Sigmoid colon (tissue), 7 donors: ENCODE data around the gene TDRD3. TPM values are rescaled to one million over a fixed set of nuclear protein-coding genes. Genes with fewer than 3 reads are reported as not detected.

Source experiments
- DNase-seq: peaks from one replicate; pipeline ENCODE4 v3.0.0-alpha.2; 2019
- H3K27ac ChIP-seq, 4 donors: fragments of 200-600 bp; sonication (generic); one replicate each; pipeline ENCODE4 v1.5.1; 2016 to 2019; ENCODE audit warnings: mild to moderate bottlenecking in 1 of 4
- H3K27me3 ChIP-seq, 3 donors: fragments of 200-600 bp; sonication (generic); one replicate each; pipeline ENCODE4 v1.5.1; 2019; ENCODE audit warnings: mild to moderate bottlenecking in 1 of 3
- H3K36me3 ChIP-seq, 4 donors: fragments of 200-600 bp; sonication (generic); one replicate each; pipeline ENCODE4 v1.5.1; 2016 to 2019
- H3K4me1 ChIP-seq, 4 donors: fragments of 200-600 bp; sonication (generic); one replicate each; pipeline ENCODE4 v1.5.1; 2017 to 2019
- H3K4me3 ChIP-seq, 4 donors: fragments of 200-600 bp; sonication (generic); one replicate each; pipeline ENCODE4 v1.5.1; 2017 to 2019; ENCODE audit warnings: mild to moderate bottlenecking in 2 of 4, moderate library complexity in 1 of 4
- H3K9me3 ChIP-seq, 4 donors: fragments of 200-600 bp in 3 of 4; sonication (generic) in 3 of 4; one replicate each; pipeline versions ENCODE4 v1.5.1 to v1.6.1; 2013 to 2019
- CTCF ChIP-seq, 4 experiments: fragments of 450-650 bp in 3 of 4; fragments of 200-600 bp in 1 of 4; IDR thresholded peaks; one replicate each; pipeline ENCODE4 v1.5.1; 2016 to 2019; ENCODE audit warnings: antibody characterized with exemption in 4 of 4, mild to moderate bottlenecking in 3 of 4, moderate library complexity in 2 of 4
- EP300 ChIP-seq, 4 donors: sonication (generic); formaldehyde crosslinking; IDR thresholded peaks; one replicate each; pipeline ENCODE4 v1.6.1; 2017; ENCODE audit warnings: antibody characterized with exemption in 4 of 4
- POLR2A ChIP-seq, 2 donors: fragments of 450-650 bp; IDR thresholded peaks; one replicate each; pipeline ENCODE4 v1.6.1; 2016; ENCODE audit warnings: antibody characterized with exemption in 2 of 2, mild to moderate bottlenecking in 2 of 2, moderate library complexity in 2 of 2
- POLR2AphosphoS5 ChIP-seq, 4 donors: sonication (generic); formaldehyde crosslinking; IDR thresholded peaks; one replicate each; pipeline ENCODE4 v1.6.1; 2017; ENCODE audit warnings: antibody characterized with exemption in 4 of 4
- WGBS, 2 donors: extraction: QIAGEN DNeasy Blood & Tissue Kit; methylation state at CpG; one replicate each; pipeline ENCODE4 v1.1.7; 2013; 5-methylcytosine and 5-hydroxymethylcytosine counted together
- intact Hi-C: fragments of 100-400 bp; cut with DNase I; formaldehyde crosslinking; loops from one replicate; pipeline ENCODE4 v1.15.1; 2023
- polyA plus RNA-seq, 3 donors: library from polyadenylated mRNA; stranded (reverse); fragments of 200-250 nt; gene quantifications; one replicate each; pipeline ENCODE4 v1.2.3, GENCODE V29; 2013
- total RNA-seq, 4 donors: library from RNA; depleted of rRNA; stranded (reverse); fragments of >200 nt; gene quantifications; one replicate each; pipeline ENCODE4 v1.1.0, GENCODE V29; 2016
- donor health status: healthy with polysubstance abuse.
- donor health status: Bipolar disorder and iron deficiency.
- donor health status: healthy.

TDRD3 gene
- total and polyA plus RNA-seq, 7 donors = 9.3 to 43.5 (median 27.4) TPM

GRCh38 chr13:60574735-60575134 is 177.7 kb downstream of the TDRD3 start:
- no peaks in the 10 kb centered on the region for H3K27me3 ChIP-seq
- H3K27ac ChIP-seq = no peak overlapping the region
- H3K36me3 ChIP-seq = peaks cover 0 to 16% (median 0%) of the 10 kb centered on the region in 4 donors
- H3K4me3 ChIP-seq = no peak overlapping the region
- WGBS, 2 donors = 94 to 96% methylated on average over 5 of the region's 5 CpGs
- TF ChIP-seq CTCF (IDR thresholded peaks at IDR 0.05) (no peak), POLR2AphosphoS5 (IDR thresholded peaks at IDR 0.05) (no peak), EP300 (IDR thresholded peaks at IDR 0.05) (no peak), POLR2A (IDR thresholded peaks at IDR 0.05) (no peak)
- DNase-seq = no peak
- intact Hi-C loops = no loop called here
- no peaks in the 10 kb centered on the region for H3K4me1 ChIP-seq
- no peaks in the 10 kb centered on the region for H3K9me3 ChIP-seq

- intact Hi-C loops = no loop called here
- 96 to 99% methylated on average over 1 of the region's 1 CpG for WGBS, 2 donors
- TF ChIP-seq POLR2A (IDR thresholded peaks at IDR 0.05) (no peak), CTCF (IDR thresholded peaks at IDR 0.05) (no peak), EP300 (IDR thresholded peaks at IDR 0.05) (no peak), POLR2AphosphoS5 (IDR thresholded peaks at IDR 0.05) (no peak)
- no peak for DNase-seq
- Histone ChIP-seq H3K4me3 (no peak overlapping the region), H3K27me3 (no peaks in the 10 kb centered on the region), H3K9me3 (no peaks in the 10 kb centered on the region), H3K27ac (no peak overlapping the region), H3K4me1 (no peaks in the 10 kb centered on the region), H3K36me3 (peaks cover 0 to 13% (median 0%) of the 10 kb centered on the region in 4 donors)
Observed at GRCh38 chr13:60575142-60575541, 178.1 kb downstream of the TDRD3 start.

- Histone ChIP-seq H3K4me3 (no peak overlapping the region), H3K4me1 (no peaks in the 10 kb centered on the region), H3K27ac (no peak overlapping the region), H3K36me3 (peaks cover 0 to 3% (median 0%) of the 10 kb centered on the region in 4 donors), H3K9me3 (no peaks in the 10 kb centered on the region), H3K27me3 (no peaks in the 10 kb centered on the region)
- DNase-seq = no peak
- TF ChIP-seq CTCF (IDR thresholded peaks at IDR 0.05) = no peak
- no peak for TF ChIP-seq POLR2A (IDR thresholded peaks at IDR 0.05)
- no peak for TF ChIP-seq POLR2AphosphoS5 (IDR thresholded peaks at IDR 0.05)
- no peak for TF ChIP-seq EP300 (IDR thresholded peaks at IDR 0.05)
- intact Hi-C loops = no loop called here
- 44 to 80% methylated on average over 3 of the region's 3 CpGs for WGBS, 2 donors
Observed at GRCh38 chr13:60577761-60578160, 180.7 kb downstream of the TDRD3 start.

GRCh38 chr13:60583196-60583888 is 186.3 kb downstream of the TDRD3 start:
- H3K36me3 ChIP-seq = no peaks in the 10 kb centered on the region
- no peaks in the 10 kb centered on the region for H3K4me1 ChIP-seq
- no peaks in the 10 kb centered on the region for H3K27me3 ChIP-seq
- no peak overlapping the region for H3K4me3 ChIP-seq
- H3K9me3 ChIP-seq = peaks cover 0 to 3% (median 0%) of the 10 kb centered on the region in 4 donors
- intact Hi-C loops = no loop called here
- no peak for DNase-seq
- no peak overlapping the region for H3K27ac ChIP-seq
- no peak for TF ChIP-seq POLR2AphosphoS5 (IDR thresholded peaks at IDR 0.05)
- TF ChIP-seq POLR2A (IDR thresholded peaks at IDR 0.05) = no peak
- no peak for TF ChIP-seq EP300 (IDR thresholded peaks at IDR 0.05)
- TF ChIP-seq CTCF (IDR thresholded peaks at IDR 0.05) = no peak
- WGBS, 2 donors = 56 to 76% methylated on average over 9 of the region's 9 CpGs
